ENCODE data around the gene ZNF598. TPM values are rescaled to one million over a fixed set of nuclear protein-coding genes. Genes with fewer than 3 reads are reported as not detected.
A peak's percentile ranks its signal among the peaks of the same experiment; 100 is the strongest.

The ZNF598 gene
- total RNA-seq, 1 donor from 2014 or later, result 46.0 TPM

DNA sequence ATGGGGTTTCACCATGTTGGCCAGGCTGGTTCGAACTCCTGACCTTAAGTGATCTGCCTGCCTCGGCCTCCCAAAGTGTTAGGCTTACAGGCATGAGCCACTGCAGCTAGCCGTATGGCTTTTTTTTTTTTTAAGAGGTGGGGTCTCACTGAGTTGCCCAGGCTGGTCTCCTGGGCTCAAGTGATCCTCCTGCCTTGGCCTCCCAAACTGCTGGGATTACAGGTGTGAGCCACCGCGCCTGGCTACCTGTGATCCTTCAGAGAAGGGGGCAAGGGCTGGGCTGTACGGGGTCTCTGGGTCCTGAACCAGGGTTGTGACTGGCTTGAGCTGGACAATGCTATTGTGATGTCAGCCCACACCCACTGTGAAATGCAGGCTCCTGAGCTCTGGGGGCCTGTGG is 43.2 kb downstream of the ZNF598 start, which contains the start of gene RNF151:
TSS of gene RNF151 (plus strand) at position 397 of the 400 bp plus-strand sequence. CDS start 26 bp downstream, outside the sequence.
- Histone ChIP-seq H3K27ac (ENCODE audit: low read depth, low read length) (peak within 1 kb of the TSS; percentile 96), H3K4me1 (ENCODE audit: insufficient read depth, low read length) (peaks cover 33% of the 10 kb centered on the region), H4K20me1 (ENCODE audit: insufficient read depth, low read length) (peaks cover 37% of the 10 kb centered on the region), H3K9ac (ENCODE audit: low read length) (peak within 1 kb of the TSS; percentile 92), H3K9me3 (ENCODE audit: insufficient read depth, low read depth, low read length) (no peaks in the 10 kb centered on the region), H3K4me3 (ENCODE audit: insufficient read depth, low read depth, low read length) (peak within 1 kb of the TSS; percentile 91), H3K4me2 (ENCODE audit: low read length) (peak within 1 kb of the TSS; percentile 99), H3K79me2 (ENCODE audit: insufficient read depth, low read length) (peaks cover 59% of the 10 kb centered on the region), H2AFZ (ENCODE audit: low read depth, low read length) (no peak within 1 kb of the TSS), H3K36me3 (ENCODE audit: insufficient read depth, low read length) (peaks cover 9% of the 10 kb centered on the region), H3K27me3 (ENCODE audit: insufficient read depth, low read length) (no peaks in the 10 kb centered on the region)
- H3K9me3 Mint-ChIP-seq (ENCODE audit: unreplicated experiment), result no peaks in the 10 kb centered on the region
- peaks cover 18% of the 10 kb centered on the region for H3K36me3 Mint-ChIP-seq (ENCODE audit: low read depth, unreplicated experiment)
- peak within 1 kb of the TSS; percentile 95 for H3K27ac Mint-ChIP-seq (ENCODE audit: unreplicated experiment)
- peaks cover 19% of the 10 kb centered on the region for H3K4me1 Mint-ChIP-seq (ENCODE audit: low read depth, unreplicated experiment)
- H3K4me3 Mint-ChIP-seq (ENCODE audit: unreplicated experiment), result peak within 1 kb of the TSS; percentile 97
- DNase-seq (ENCODE audit: low read depth), result no peak
- TF ChIP-seq EZH2 (IDR thresholded peaks at IDR 0.05; ENCODE audit: insufficient read depth, low read length), result no peak
- TF ChIP-seq, protein P1, sequence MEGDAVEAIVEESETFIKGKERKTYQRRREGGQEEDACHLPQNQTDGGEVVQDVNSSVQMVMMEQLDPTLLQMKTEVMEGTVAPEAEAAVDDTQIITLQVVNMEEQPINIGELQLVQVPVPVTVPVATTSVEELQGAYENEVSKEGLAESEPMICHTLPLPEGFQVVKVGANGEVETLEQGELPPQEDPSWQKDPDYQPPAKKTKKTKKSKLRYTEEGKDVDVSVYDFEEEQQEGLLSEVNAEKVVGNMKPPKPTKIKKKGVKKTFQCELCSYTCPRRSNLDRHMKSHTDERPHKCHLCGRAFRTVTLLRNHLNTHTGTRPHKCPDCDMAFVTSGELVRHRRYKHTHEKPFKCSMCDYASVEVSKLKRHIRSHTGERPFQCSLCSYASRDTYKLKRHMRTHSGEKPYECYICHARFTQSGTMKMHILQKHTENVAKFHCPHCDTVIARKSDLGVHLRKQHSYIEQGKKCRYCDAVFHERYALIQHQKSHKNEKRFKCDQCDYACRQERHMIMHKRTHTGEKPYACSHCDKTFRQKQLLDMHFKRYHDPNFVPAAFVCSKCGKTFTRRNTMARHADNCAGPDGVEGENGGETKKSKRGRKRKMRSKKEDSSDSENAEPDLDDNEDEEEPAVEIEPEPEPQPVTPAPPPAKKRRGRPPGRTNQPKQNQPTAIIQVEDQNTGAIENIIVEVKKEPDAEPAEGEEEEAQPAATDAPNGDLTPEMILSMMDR (IDR thresholded peaks at IDR 0.05; ENCODE audit: insufficient read depth, low read depth, low read length), result no peak
- no peaks in the 10 kb centered on the region for H3K27me3 Mint-ChIP-seq (ENCODE audit: low read depth, unreplicated experiment)
- FAIRE-seq, result no peak

DNA sequence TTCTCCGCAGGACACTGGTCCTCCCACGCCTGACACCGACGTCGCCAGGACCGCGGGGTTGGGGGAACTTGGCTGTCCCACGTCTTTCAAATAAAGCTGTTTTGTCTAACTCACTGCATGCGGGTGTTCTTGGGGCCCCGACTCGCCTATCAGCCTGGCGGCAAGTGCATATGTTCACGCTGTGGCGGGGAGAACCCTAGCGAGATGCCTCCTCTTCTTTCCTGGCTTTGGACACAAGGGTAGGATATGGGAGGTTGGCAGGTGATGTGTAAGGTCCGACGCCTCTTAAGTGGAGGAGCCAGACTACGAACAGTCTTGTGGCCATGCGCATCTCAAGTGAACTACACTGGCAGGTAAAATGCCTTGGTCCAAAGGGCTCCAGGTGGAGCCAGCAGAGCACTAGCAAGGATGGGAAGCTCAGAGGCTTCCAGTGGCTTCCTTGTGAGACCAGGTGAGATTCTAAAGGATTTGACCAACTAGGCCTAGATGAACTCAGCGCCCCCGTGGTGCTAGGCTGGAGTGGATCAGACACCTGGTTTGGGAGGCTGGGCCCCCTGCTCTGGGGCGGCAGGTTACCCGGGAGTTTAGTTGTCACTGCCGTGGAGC is 44.1 kb downstream of the ZNF598 start:
- peaks cover 20% of the 10 kb centered on the region for H3K36me3 Mint-ChIP-seq (ENCODE audit: low read depth, unreplicated experiment)
- H3K27me3 Mint-ChIP-seq (ENCODE audit: low read depth, unreplicated experiment), result no peaks in the 10 kb centered on the region
- peak overlapping the region; percentile 96 for H3K27ac ChIP-seq (ENCODE audit: low read depth, low read length)
- no peaks in the 10 kb centered on the region for H3K27me3 ChIP-seq (ENCODE audit: insufficient read depth, low read length)
- H2AFZ ChIP-seq (ENCODE audit: low read depth, low read length), result peak overlapping the region; percentile 70
- TF ChIP-seq, protein P1 (IDR thresholded peaks at IDR 0.05; ENCODE audit: insufficient read depth, low read depth, low read length), result no peak
- no peak for TF ChIP-seq EZH2 (IDR thresholded peaks at IDR 0.05; ENCODE audit: insufficient read depth, low read length)
- peaks cover 63% of the 10 kb centered on the region for H3K79me2 ChIP-seq (ENCODE audit: insufficient read depth, low read length)
- H3K9ac ChIP-seq (ENCODE audit: low read length), result peak overlapping the region; percentile 92
- no peak for FAIRE-seq
- no peaks in the 10 kb centered on the region for H3K9me3 Mint-ChIP-seq (ENCODE audit: unreplicated experiment)
- DNase-seq (ENCODE audit: low read depth), result no peak
- H3K36me3 ChIP-seq (ENCODE audit: insufficient read depth, low read length), result peaks cover 9% of the 10 kb centered on the region
- H4K20me1 ChIP-seq (ENCODE audit: insufficient read depth, low read length), result peaks cover 46% of the 10 kb centered on the region
- peak overlapping the region; percentile 95 for H3K27ac Mint-ChIP-seq (ENCODE audit: unreplicated experiment)
- H3K4me1 ChIP-seq (ENCODE audit: insufficient read depth, low read length), result peaks cover 33% of the 10 kb centered on the region
- H3K4me3 Mint-ChIP-seq (ENCODE audit: unreplicated experiment), result peak overlapping the region; percentile 97
- H3K9me3 ChIP-seq (ENCODE audit: insufficient read depth, low read depth, low read length), result no peaks in the 10 kb centered on the region
- peaks cover 20% of the 10 kb centered on the region for H3K4me1 Mint-ChIP-seq (ENCODE audit: low read depth, unreplicated experiment)
- peak overlapping the region; percentile 91 for H3K4me3 ChIP-seq (ENCODE audit: insufficient read depth, low read depth, low read length)
- peak overlapping the region; percentile 99 for H3K4me2 ChIP-seq (ENCODE audit: low read length)

Data from astrocyte (in vitro differentiated cells and primary cell).